K562 (cell line): ENCODE measurements around the gene GHR.

ENCODE experiments used
- CHAMP1 ChIP-seq: fragments of 450-650 bp; IDR thresholded peaks from 2 replicates; pipeline ENCODE4 v1.6.1; 2016; ENCODE audit warnings: mild to moderate bottlenecking
- GABPA ChIP-seq: fragments of 200-800 bp; sonication (Bioruptor generic); conservative IDR thresholded peaks from 2 replicates; pipeline ENCODE4 v1.6.1; 2016; ENCODE audit warnings: low read depth, missing genetic modification characterization, missing compliant biosample characterization
- IRF2 ChIP-seq: sonication (generic); formaldehyde crosslinking; IDR thresholded peaks from 2 replicates; pipeline ENCODE4 v1.8.1; 2022; ENCODE audit warnings: mild to moderate bottlenecking, missing genetic modification reagents
- POLR2A ChIP-seq: fragments of 450-650 bp; conservative IDR thresholded peaks from 2 replicates; pipeline ENCODE4 v1.6.1; 2016
- REST ChIP-seq, 2 experiments: fragments of 450-650 bp; formaldehyde crosslinking in 1 of 2; IDR thresholded peaks; 2 replicates each; pipeline versions ENCODE4 v1.4.0 to v1.6.1; 2014 to 2020; ENCODE audit warnings: mild to moderate bottlenecking in 2 of 2, borderline replicate concordance in 1 of 2, low read depth in 1 of 2
- SMAD3 ChIP-seq: fragments of 450-650 bp; formaldehyde crosslinking; conservative IDR thresholded peaks from 2 replicates; pipeline ENCODE4 v1.4.0; 2020; ENCODE audit warnings: mild to moderate bottlenecking
- ZNF217 ChIP-seq: sonication (generic); formaldehyde crosslinking; IDR thresholded peaks from 2 replicates; pipeline ENCODE4 v1.8.0; 2022; ENCODE audit warnings: mild to moderate bottlenecking, missing genetic modification reagents
- ZNF3 ChIP-seq: fragments of 250-450 bp; sonication (Bioruptor Pico); IDR thresholded peaks from 2 replicates; pipeline ENCODE4 v1.5.0; 2021; ENCODE audit warnings: mild to moderate bottlenecking, moderate library complexity
- ZNF316 ChIP-seq: fragments of 450-650 bp; IDR thresholded peaks from 2 replicates; pipeline ENCODE4 v1.6.1; 2016
- ZNF830 ChIP-seq: fragments of 250-450 bp; sonication (Bioruptor Pico); IDR thresholded peaks from 2 replicates; pipeline ENCODE4 v1.5.0; 2021; ENCODE audit warnings: mild to moderate bottlenecking

- TF ChIP-seq ZNF316 (no peak), GABPA (tag) (no peak), IRF2 (CRISPR knock-in tag) (no peak), REST (IDR thresholded peaks at IDR 0.05; ENCODE audit: borderline replicate concordance) (no peak), REST (CRISPR knock-in tag; IDR thresholded peaks at IDR 0.05; ENCODE audit: low read depth) (no peak), ZNF830 (CRISPR knock-in tag) (no peak), CHAMP1 (no peak), SMAD3 (no peak), POLR2A (no peak), ZNF217 (CRISPR knock-in tag) (no peak), ZNF3 (CRISPR knock-in tag) (no peak)
Observed at GRCh38 chr5:42642006-42642405, 218.8 kb downstream of the GHR start.
